Fibroblast of mammary gland (primary cell): ENCODE results near the gene KAT2A.

Experiments
- DNase-seq: peaks from one replicate; pipeline ENCODE4 v3.0.0-alpha.2; 2010; ENCODE audit warnings: low read depth
- H3K4me3 ChIP-seq: 2 replicates; pipeline ENCODE4 v1.5.1; 2011; ENCODE audit warnings: low read depth, mild to moderate bottlenecking, low read length, moderate library complexity; ENCODE audit not compliant: control insufficient read depth
- CTCF ChIP-seq: conservative IDR thresholded peaks from 2 replicates; pipeline ENCODE4 v1.5.1; 2011; ENCODE audit warnings: low read depth, low read length, inconsistent platforms; ENCODE audit not compliant: control insufficient read depth, insufficient read depth

KAT2A gene

GRCh38 chr17:42133461-42134041 is 12.4 kb upstream of the KAT2A start:
- TF ChIP-seq CTCF, result no peak
- no peak overlapping the region for H3K4me3 ChIP-seq
- DNase-seq, result no peak

GRCh38 chr17:42132941-42133340 is 11.8 kb upstream of the KAT2A start:
- peak; percentile 73 for DNase-seq
- no peak for TF ChIP-seq CTCF
- no peak overlapping the region for H3K4me3 ChIP-seq

- H3K4me3 ChIP-seq, result no peak overlapping the region
- DNase-seq, result no peak
- TF ChIP-seq CTCF, result no peak
Observed at GRCh38 chr17:42131981-42132432, 10.8 kb upstream of the KAT2A start.

GRCh38 chr17:42131232-42131631 is 10.1 kb upstream of the KAT2A start:
- H3K4me3 ChIP-seq, result no peak overlapping the region
- no peak for TF ChIP-seq CTCF
- DNase-seq, result no peak

- H3K4me3 ChIP-seq, result no peak overlapping the region
- DNase-seq, result no peak
- no peak for TF ChIP-seq CTCF
Observed at GRCh38 chr17:42130310-42130936, 9.3 kb upstream of the KAT2A start.

- no peak for DNase-seq
- no peak for TF ChIP-seq CTCF
- no peak overlapping the region for H3K4me3 ChIP-seq
Observed at GRCh38 chr17:42129109-42129837, 8.1 kb upstream of the KAT2A start.
